ENCODE measurements around the gene PCSK6.
"Not testable (repeated sequence)": the region's sequence is repeated elsewhere in the genome, so short reads cannot be mapped to it uniquely, and the experiment has no call there.

PCSK6 gene

GRCh38 chr15:101295607-101296161 is 193.8 kb downstream of the PCSK6 start:
- TF ChIP-seq CTCF (IDR thresholded peaks at IDR 0.05; ENCODE audit: low read depth, low read length) = no peak
- peak overlapping the region; percentile 98 for H3K4me3 ChIP-seq (ENCODE audit: low read depth, low read length)

GRCh38 chr15:101294731-101295606 is 194.5 kb downstream of the PCSK6 start, which contains the start of gene SNRPA1:
Gene SNRPA1, minus strand, starts transcription at chr15:101295248. Its CDS starts 70 bp downstream, at chr15:101295178.
- peak within 1 kb of the TSS; percentile 98 for H3K4me3 ChIP-seq (ENCODE audit: low read depth, low read length)
- no peak for TF ChIP-seq CTCF (IDR thresholded peaks at IDR 0.05; ENCODE audit: low read depth, low read length)

GRCh38 chr15:101293122-101293521 is 196.4 kb downstream of the PCSK6 start:
- peak overlapping the region; percentile 98 for H3K4me3 ChIP-seq (ENCODE audit: low read depth, low read length)
- no peak for TF ChIP-seq CTCF (IDR thresholded peaks at IDR 0.05; ENCODE audit: low read depth, low read length)

GRCh38 chr15:101288905-101289513 is 200.5 kb downstream of the PCSK6 start:
- peak; percentile 35; the same call in 1 of the 2 replicates for TF ChIP-seq CTCF (IDR thresholded peaks at IDR 0.05; ENCODE audit: low read depth, low read length)
- H3K4me3 ChIP-seq (ENCODE audit: low read depth, low read length) = no peak overlapping the region

GRCh38 chr15:101287342-101287741 is 202.2 kb downstream of the PCSK6 start:
- H3K4me3 ChIP-seq (ENCODE audit: low read depth, low read length) = not testable (repeated sequence)

- no peak for TF ChIP-seq CTCF (IDR thresholded peaks at IDR 0.05; ENCODE audit: low read depth, low read length)
- no peak overlapping the region for H3K4me3 ChIP-seq (ENCODE audit: low read depth, low read length)
These were observed 202.9 kb downstream of the PCSK6 start for GRCh38 chr15:101286471-101287114.

GRCh38 chr15:101283931-101284330 is 205.6 kb downstream of the PCSK6 start:
- no peak overlapping the region for H3K4me3 ChIP-seq (ENCODE audit: low read depth, low read length)
- TF ChIP-seq CTCF (IDR thresholded peaks at IDR 0.05; ENCODE audit: low read depth, low read length) = no peak

Data from WI38 (cell line).